PC-3 (cell line): ENCODE measurements around the gene CASP7.

ENCODE experiments used
- CTCF ChIP-seq: fragments of 300-600 bp; sonication (generic); conservative IDR thresholded peaks from 2 replicates; pipeline ENCODE4 v1.5.1; 2017; ENCODE audit warnings: antibody characterized with exemption, low read depth, mild to moderate bottlenecking, low read length
- EZH2 ChIP-seq: fragments of 300-600 bp; sonication (generic); IDR thresholded peaks from one replicate; pipeline ENCODE4 v1.6.1; 2017; ENCODE audit warnings: antibody characterized with exemption, mild to moderate bottlenecking, low read length; ENCODE audit not compliant: unreplicated experiment

- TF ChIP-seq EZH2, result no peak
- no peak for TF ChIP-seq CTCF
These were observed 27.8 kb upstream of the CASP7 start for GRCh38 chr10:113651898-113652297.
